Endodermal cell (in vitro differentiated cells): ENCODE data around the gene PDZK1. TPM values are rescaled to one million over a fixed set of nuclear protein-coding genes. Genes with fewer than 3 reads are reported as not detected.

Experiments used
- DNase-seq: peaks from one replicate; pipeline ENCODE4 v3.0.0-alpha.2; 2017
- H3K27ac ChIP-seq: 2 replicates; pipeline ENCODE4 v1.5.1; 2013; ENCODE audit warnings: mild to moderate bottlenecking, low read depth, low read length, moderate library complexity
- H3K27me3 ChIP-seq: 2 replicates; pipeline ENCODE4 v1.6.1; 2013; ENCODE audit warnings: mild to moderate bottlenecking, low read length, moderate library complexity; ENCODE audit not compliant: insufficient read depth, control insufficient read depth, poor library complexity, severe bottlenecking
- H3K36me3 ChIP-seq: 2 replicates; pipeline ENCODE4 v1.7.0; 2013; ENCODE audit warnings: mild to moderate bottlenecking, low read length, moderate library complexity; ENCODE audit not compliant: control insufficient read depth, insufficient read depth
- H3K4me1 ChIP-seq: one replicate; pipeline ENCODE4 v1.7.0; 2013; ENCODE audit warnings: low read length; ENCODE audit not compliant: control insufficient read depth, insufficient read depth
- H3K4me3 ChIP-seq: 2 replicates; pipeline ENCODE4 v1.5.1; 2013; ENCODE audit warnings: mild to moderate bottlenecking, low read length, moderate library complexity
- H3K9ac ChIP-seq: 2 replicates; pipeline ENCODE4 v1.6.1; 2013; ENCODE audit warnings: mild to moderate bottlenecking, low read length, moderate library complexity; ENCODE audit not compliant: poor library complexity, severe bottlenecking; ENCODE audit errors: extremely low read depth
- H3K9me3 ChIP-seq: 2 replicates; pipeline ENCODE4 v1.6.1; 2013; ENCODE audit warnings: mild to moderate bottlenecking, low read length, moderate library complexity; ENCODE audit not compliant: control insufficient read depth
- H3K27ac Mint-ChIP-seq: 2 replicates; pipeline ENCODE4 v1.8.0; 2020; ENCODE audit warnings: mixed read lengths
- H3K27me3 Mint-ChIP-seq: 2 replicates; pipeline ENCODE4 v1.8.0; 2021; ENCODE audit warnings: mild to moderate bottlenecking, mixed read lengths; ENCODE audit not compliant: insufficient read depth
- H3K36me3 Mint-ChIP-seq: 2 replicates; pipeline ENCODE4 v1.8.0; 2020; ENCODE audit warnings: low read depth, mixed read lengths
- H3K4me1 Mint-ChIP-seq: 2 replicates; pipeline ENCODE4 v1.8.0; 2020; ENCODE audit warnings: mixed read lengths
- H3K4me3 Mint-ChIP-seq: 2 replicates; pipeline ENCODE4 v1.8.0; 2020; ENCODE audit warnings: mild to moderate bottlenecking, moderate library complexity, mixed read lengths
- H3K9me3 Mint-ChIP-seq: 2 replicates; pipeline ENCODE4 v1.8.0; 2020; ENCODE audit warnings: mild to moderate bottlenecking, mixed read lengths
- CTCF ChIP-seq: fragments of 200-600 bp; sonication (generic); conservative IDR thresholded peaks from 2 replicates; pipeline ENCODE4 v1.5.0; 2021; ENCODE audit warnings: antibody characterized with exemption, mild to moderate bottlenecking
- WGBS, 2 experiments: methylation state at CpG; one replicate each; pipeline versions ENCODE4 v1.1.5 to v1.1.7; 2013; ENCODE audit warnings: missing lambda C conversion rate in 2 of 2, mixed read lengths in 1 of 2; ENCODE audit not compliant: insufficient coverage in 1 of 2, insufficient read length in 1 of 2; 5-methylcytosine and 5-hydroxymethylcytosine counted together
- total RNA-seq, 2 donors: library from RNA; stranded (reverse); fragmentation: NEBNext Ultra II Directional in 1 of 2; extraction: Animal tissue kit (Norgen Biotek cat#: 25700) in 1 of 2; gene quantifications; 2 replicates in 1 of 2; 3 replicates in 1 of 2; pipeline ENCODE4 v1.2.1, GENCODE V29; 2021

The PDZK1 gene
- total RNA-seq, 2 donors from 2014 or later, result 47.2 to 51.8 TPM

GRCh38 chr1:145706086-145706664, 993 bp downstream of the PDZK1 start:
- Mint-ChIP-seq H3K9me3 (no peaks in the 10 kb centered on the region), H3K27ac (peak overlapping the region; percentile 90), H3K36me3 (peaks cover 9% of the 10 kb centered on the region), H3K27me3 (no peaks in the 10 kb centered on the region), H3K4me1 (peaks cover 57% of the 10 kb centered on the region), H3K4me3 (peak overlapping the region; percentile 55)
- peaks cover 12% of the 10 kb centered on the region for H3K36me3 ChIP-seq
- no peak for DNase-seq
- H3K9me3 ChIP-seq, result no peaks in the 10 kb centered on the region
- no peaks in the 10 kb centered on the region for H3K27me3 ChIP-seq
- 88 to 96% methylated on average over 2 of the region's 2 CpGs for WGBS, 2 experiments
- peak overlapping the region; percentile 36 for H3K9ac ChIP-seq
- no peak for TF ChIP-seq CTCF
- no peak overlapping the region for H3K27ac ChIP-seq
- peak overlapping the region; percentile 72 for H3K4me3 ChIP-seq
- H3K4me1 ChIP-seq, result peaks cover 23% of the 10 kb centered on the region

- no peaks in the 10 kb centered on the region for H3K27me3 ChIP-seq
- H3K36me3 Mint-ChIP-seq, result peaks cover 9% of the 10 kb centered on the region
- no peak overlapping the region for H3K27ac ChIP-seq
- peaks cover 12% of the 10 kb centered on the region for H3K36me3 ChIP-seq
- H3K9me3 Mint-ChIP-seq, result no peaks in the 10 kb centered on the region
- H3K4me1 Mint-ChIP-seq, result peaks cover 52% of the 10 kb centered on the region
- 90 to 95% methylated on average over 5 to 7 of the region's 7 CpGs for WGBS, 2 experiments
- peak overlapping the region; percentile 38 for H3K27ac Mint-ChIP-seq
- H3K9ac ChIP-seq, result no peak overlapping the region
- no peak for DNase-seq
- peak overlapping the region; percentile 55 for H3K4me3 Mint-ChIP-seq
- H3K4me3 ChIP-seq, result peak overlapping the region; percentile 72
- TF ChIP-seq CTCF, result no peak
- H3K27me3 Mint-ChIP-seq, result no peaks in the 10 kb centered on the region
- H3K4me1 ChIP-seq, result peaks cover 19% of the 10 kb centered on the region
- H3K9me3 ChIP-seq, result no peaks in the 10 kb centered on the region
Observed at GRCh38 chr1:145705622-145706021, 1.5 kb downstream of the PDZK1 start.

GRCh38 chr1:145702826-145703225, 4.3 kb downstream of the PDZK1 start:
- no peak overlapping the region for H3K27ac Mint-ChIP-seq
- no peaks in the 10 kb centered on the region for H3K27me3 Mint-ChIP-seq
- H3K36me3 ChIP-seq, result peaks cover 16% of the 10 kb centered on the region
- no peak overlapping the region for H3K4me3 Mint-ChIP-seq
- no peaks in the 10 kb centered on the region for H3K27me3 ChIP-seq
- H3K9ac ChIP-seq, result no peak overlapping the region
- H3K9me3 Mint-ChIP-seq, result no peaks in the 10 kb centered on the region
- H3K4me3 ChIP-seq, result no peak overlapping the region
- DNase-seq, result no peak
- H3K4me1 Mint-ChIP-seq, result peaks cover 39% of the 10 kb centered on the region
- 90 to 92% methylated on average over 5 to 7 of the region's 7 CpGs for WGBS, 2 experiments
- no peak overlapping the region for H3K27ac ChIP-seq
- TF ChIP-seq CTCF, result no peak
- peaks cover 13% of the 10 kb centered on the region for H3K36me3 Mint-ChIP-seq
- no peaks in the 10 kb centered on the region for H3K9me3 ChIP-seq
- peaks cover 19% of the 10 kb centered on the region for H3K4me1 ChIP-seq
